ENCODE measurements around the gene ATG14.

Gene ATG14

GRCh38 chr14:55410876-55411275, 754 bp downstream of the ATG14 start:
- H3K4me1 ChIP-seq, result no peaks in the 10 kb centered on the region
- no peak for DNase-seq
- no peak for TF ChIP-seq CTCF (IDR thresholded peaks at IDR 0.05; ENCODE audit: low read depth, low read length)
- H3K9me3 ChIP-seq, result no peaks in the 10 kb centered on the region
- H3K27me3 ChIP-seq, result no peaks in the 10 kb centered on the region
- no peaks in the 10 kb centered on the region for H3K36me3 ChIP-seq
- H3K4me3 ChIP-seq (ENCODE audit: low read depth, low read length), result peak overlapping the region; percentile 93

GRCh38 chr14:55404173-55404854, 7.3 kb downstream of the ATG14 start:
- no peak overlapping the region for H3K4me3 ChIP-seq (ENCODE audit: low read depth, low read length)
- no peaks in the 10 kb centered on the region for H3K27me3 ChIP-seq
- H3K4me1 ChIP-seq, result no peaks in the 10 kb centered on the region
- no peak for TF ChIP-seq CTCF (IDR thresholded peaks at IDR 0.05; ENCODE audit: low read depth, low read length)
- H3K36me3 ChIP-seq, result no peaks in the 10 kb centered on the region
- no peaks in the 10 kb centered on the region for H3K9me3 ChIP-seq
- no peak for DNase-seq

GRCh38 chr14:55401751-55402150, 9.9 kb downstream of the ATG14 start:
- Histone ChIP-seq H3K9me3 (no peaks in the 10 kb centered on the region), H3K4me1 (no peaks in the 10 kb centered on the region; the same call in 1 of the 2 replicates), H3K27me3 (no peaks in the 10 kb centered on the region), H3K4me3 (ENCODE audit: low read depth, low read length) (no peak overlapping the region), H3K36me3 (no peaks in the 10 kb centered on the region)
- no peak for DNase-seq
- TF ChIP-seq CTCF (IDR thresholded peaks at IDR 0.05; ENCODE audit: low read depth, low read length), result no peak

- no peak for TF ChIP-seq CTCF (IDR thresholded peaks at IDR 0.05; ENCODE audit: low read depth, low read length)
- Histone ChIP-seq H3K9me3 (no peaks in the 10 kb centered on the region), H3K27me3 (no peaks in the 10 kb centered on the region), H3K36me3 (peaks cover 6% of the 10 kb centered on the region), H3K4me1 (no peaks in the 10 kb centered on the region; the same call in 1 of the 2 replicates), H3K4me3 (ENCODE audit: low read depth, low read length) (no peak overlapping the region)
- DNase-seq, result no peak
These were observed 11.8 kb downstream of the ATG14 start for GRCh38 chr14:55399852-55400251.

- Histone ChIP-seq H3K9me3 (no peaks in the 10 kb centered on the region), H3K4me3 (ENCODE audit: low read depth, low read length) (no peak overlapping the region), H3K4me1 (no peaks in the 10 kb centered on the region; the same call in 1 of the 2 replicates), H3K27me3 (no peaks in the 10 kb centered on the region), H3K36me3 (peaks cover 10% of the 10 kb centered on the region)
- no peak for TF ChIP-seq CTCF (IDR thresholded peaks at IDR 0.05; ENCODE audit: low read depth, low read length)
- no peak for DNase-seq
These were observed 12.4 kb downstream of the ATG14 start for GRCh38 chr14:55399183-55399582.

- no peak for DNase-seq
- Histone ChIP-seq H3K9me3 (no peaks in the 10 kb centered on the region), H3K27me3 (no peaks in the 10 kb centered on the region), H3K4me1 (no peaks in the 10 kb centered on the region; the same call in 1 of the 2 replicates), H3K36me3 (peaks cover 10% of the 10 kb centered on the region), H3K4me3 (ENCODE audit: low read depth, low read length) (no peak overlapping the region)
- TF ChIP-seq CTCF (IDR thresholded peaks at IDR 0.05; ENCODE audit: low read depth, low read length), result no peak
These were observed 13.0 kb downstream of the ATG14 start for GRCh38 chr14:55398679-55399078.

Measured in BE2C (cell line).